Neural progenitor cell (in vitro differentiated cells): ENCODE results near the gene CDK7.

Source experiments
- EZH2 ChIP-seq: fragments of 200-600 bp; sonication (generic); IDR thresholded peaks from 2 replicates; pipeline ENCODE4 v1.6.1; 2017; ENCODE audit warnings: antibody characterized with exemption, mild to moderate bottlenecking, moderate library complexity
- TF ChIP-seq, protein P1 (sequence below): fragments of 200-600 bp; sonication (generic); IDR thresholded peaks from 2 replicates; pipeline ENCODE4 v1.5.1; 2017; ENCODE audit warnings: antibody characterized with exemption, mild to moderate bottlenecking

- TF ChIP-seq, protein P1, sequence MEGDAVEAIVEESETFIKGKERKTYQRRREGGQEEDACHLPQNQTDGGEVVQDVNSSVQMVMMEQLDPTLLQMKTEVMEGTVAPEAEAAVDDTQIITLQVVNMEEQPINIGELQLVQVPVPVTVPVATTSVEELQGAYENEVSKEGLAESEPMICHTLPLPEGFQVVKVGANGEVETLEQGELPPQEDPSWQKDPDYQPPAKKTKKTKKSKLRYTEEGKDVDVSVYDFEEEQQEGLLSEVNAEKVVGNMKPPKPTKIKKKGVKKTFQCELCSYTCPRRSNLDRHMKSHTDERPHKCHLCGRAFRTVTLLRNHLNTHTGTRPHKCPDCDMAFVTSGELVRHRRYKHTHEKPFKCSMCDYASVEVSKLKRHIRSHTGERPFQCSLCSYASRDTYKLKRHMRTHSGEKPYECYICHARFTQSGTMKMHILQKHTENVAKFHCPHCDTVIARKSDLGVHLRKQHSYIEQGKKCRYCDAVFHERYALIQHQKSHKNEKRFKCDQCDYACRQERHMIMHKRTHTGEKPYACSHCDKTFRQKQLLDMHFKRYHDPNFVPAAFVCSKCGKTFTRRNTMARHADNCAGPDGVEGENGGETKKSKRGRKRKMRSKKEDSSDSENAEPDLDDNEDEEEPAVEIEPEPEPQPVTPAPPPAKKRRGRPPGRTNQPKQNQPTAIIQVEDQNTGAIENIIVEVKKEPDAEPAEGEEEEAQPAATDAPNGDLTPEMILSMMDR = no peak
- TF ChIP-seq EZH2 = no peak
Observed at GRCh38 chr5:69295088-69295754, 60.5 kb downstream of the CDK7 start.
